NCI-H2107 treated with DMSO at 0.1 percent for 48 hours (cell line): ENCODE results near the gene CAPN1.
"Not testable (repeated sequence)": the region's sequence is repeated elsewhere in the genome, so short reads cannot be mapped to it uniquely, and the experiment has no call there.

Experiments
- DNase-seq: peaks from one replicate; lab custom pipeline; 2025; ENCODE audit not compliant: unreplicated experiment; lab: John Stamatoyannopoulos, UW

The CAPN1 gene

DNA sequence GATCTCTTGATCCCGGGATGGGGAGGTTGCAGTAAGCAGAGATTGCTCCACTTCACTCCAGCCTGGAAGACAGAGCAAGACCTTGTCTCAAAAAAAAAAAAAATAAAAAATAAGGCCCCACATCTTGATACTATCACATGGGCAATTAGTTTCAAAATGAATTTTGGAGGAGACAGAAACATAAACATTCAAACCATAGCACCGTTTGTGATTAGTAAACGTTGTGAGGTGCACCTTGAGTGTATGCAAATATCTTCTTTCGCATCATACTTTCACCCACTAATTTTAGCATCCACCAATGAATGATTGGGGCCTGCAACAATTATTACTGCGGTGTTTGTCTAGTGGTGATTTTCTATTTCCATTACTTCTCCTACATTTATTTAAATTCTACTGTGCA lies 22.7 kb upstream of the CAPN1 start:
- no peak for DNase-seq

DNA sequence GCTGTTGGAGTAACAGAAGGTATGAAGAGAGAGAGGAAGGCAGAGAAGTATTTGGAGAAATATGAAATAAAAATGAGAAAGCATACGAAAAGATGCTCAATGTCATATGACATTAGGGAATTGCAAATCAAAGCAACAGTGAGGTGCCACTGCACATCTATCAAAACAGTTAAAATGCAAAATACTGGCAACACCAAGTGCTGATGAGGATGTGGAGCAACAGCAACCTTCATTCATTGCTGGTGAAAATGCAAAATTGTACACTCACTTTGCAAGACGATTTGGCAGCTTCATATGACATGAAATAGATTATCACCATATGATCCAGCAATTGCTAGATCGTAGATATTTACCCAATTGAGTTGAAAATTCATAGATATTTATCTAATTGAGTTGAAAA lies 21.1 kb upstream of the CAPN1 start:
- DNase-seq: no peak

DNA sequence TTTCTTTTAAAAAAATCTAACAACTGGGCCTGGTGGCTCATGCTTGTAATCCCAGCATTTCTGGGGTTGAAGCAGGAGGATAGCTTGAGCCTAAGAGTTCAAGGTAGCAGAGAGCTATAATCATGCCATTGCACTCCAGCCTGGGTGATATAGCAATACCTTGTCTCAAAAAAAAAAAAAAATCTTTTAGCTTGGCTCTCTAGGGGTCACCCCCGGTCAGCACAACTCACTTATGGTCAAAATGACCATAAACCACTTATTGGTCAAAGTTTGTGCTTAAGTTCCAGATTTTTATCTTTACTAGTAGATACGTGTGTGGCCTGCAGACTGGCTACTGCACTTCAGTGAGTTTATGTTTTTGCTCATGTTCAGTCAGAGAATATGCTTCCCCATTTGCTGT lies 18.0 kb upstream of the CAPN1 start:
- DNase-seq: no peak

DNA sequence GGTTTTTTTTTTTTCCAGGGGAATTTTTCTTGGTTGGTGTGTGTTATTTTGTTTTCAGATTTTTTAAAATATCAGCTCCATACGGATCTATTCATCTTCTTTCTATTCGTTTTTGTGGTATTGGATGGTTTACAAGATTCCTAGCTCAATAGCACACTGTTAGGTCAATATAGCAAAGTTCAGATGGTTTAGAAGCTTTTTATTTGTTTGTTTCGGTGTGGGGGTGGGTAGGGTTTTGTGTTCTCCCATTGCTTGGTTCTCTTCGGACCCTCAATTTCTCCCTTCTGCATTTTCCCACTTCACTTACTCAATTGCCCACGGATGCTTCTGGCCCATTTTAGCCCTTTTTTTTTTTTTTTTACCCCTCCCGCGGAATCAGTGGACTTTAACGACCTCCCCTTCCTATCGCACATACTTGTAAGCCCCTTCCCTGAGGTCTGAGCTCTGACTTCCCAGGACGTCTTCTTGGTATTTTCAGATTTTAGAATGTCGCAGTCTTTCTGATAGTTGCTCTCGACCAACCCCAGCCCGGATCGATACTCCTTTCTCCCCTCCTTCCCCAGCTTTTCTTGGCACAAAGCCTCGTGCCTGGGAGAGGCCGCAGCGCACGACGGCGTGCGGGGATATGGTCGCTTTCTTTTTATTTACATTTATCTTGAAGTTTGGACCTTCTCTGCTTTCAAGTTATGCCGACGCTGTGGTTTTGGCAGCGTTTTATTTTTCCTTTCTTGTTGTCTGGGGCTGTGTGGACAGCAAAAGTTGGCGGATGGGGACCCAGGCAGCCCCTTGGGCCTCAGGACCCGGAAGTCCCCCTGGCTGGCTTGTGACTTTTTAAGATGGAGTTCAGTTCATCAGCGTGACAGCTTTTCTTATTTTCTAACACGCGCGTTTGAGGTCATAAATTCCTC lies 16.1 kb upstream of the CAPN1 start:
- no peak for DNase-seq

DNA sequence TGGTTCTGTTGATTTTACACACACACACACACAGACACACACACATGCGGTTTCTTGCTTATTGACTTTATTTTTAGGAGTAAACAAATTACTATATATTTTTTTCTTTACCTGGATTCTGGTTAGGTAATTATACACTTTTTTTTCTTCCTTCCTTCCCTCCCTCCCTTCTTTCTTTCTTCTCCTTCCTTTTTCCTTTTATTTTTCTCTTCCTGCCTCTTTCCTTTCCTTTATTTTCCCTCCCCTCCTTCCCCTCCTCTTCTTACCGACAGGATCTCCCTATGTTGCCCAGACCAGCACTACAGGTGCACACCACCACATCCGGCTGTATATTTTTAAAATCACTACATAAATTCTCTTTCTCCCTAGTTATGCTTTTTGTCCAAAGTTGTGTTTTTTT lies 14.8 kb upstream of the CAPN1 start:
- DNase-seq: no peak

DNA sequence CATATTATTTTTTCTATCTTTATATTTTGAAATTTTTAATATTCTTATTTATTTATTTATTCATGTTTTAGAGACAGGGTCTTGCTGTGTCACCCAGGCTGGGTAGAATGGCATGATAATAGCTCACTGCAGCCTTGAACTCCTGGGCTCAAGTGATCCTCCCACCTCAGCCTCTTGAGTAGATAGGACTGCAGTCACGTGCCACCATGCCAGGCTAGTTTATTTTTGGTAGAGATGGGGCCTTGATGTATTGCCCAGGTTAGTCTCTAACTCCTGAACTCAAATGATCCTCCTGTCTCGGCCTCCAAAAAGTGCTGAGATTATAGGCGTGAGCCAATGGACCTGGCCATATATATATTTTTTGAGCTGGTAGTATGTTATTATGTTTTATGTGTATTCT lies 14.1 kb upstream of the CAPN1 start:
- no peak for DNase-seq

DNA sequence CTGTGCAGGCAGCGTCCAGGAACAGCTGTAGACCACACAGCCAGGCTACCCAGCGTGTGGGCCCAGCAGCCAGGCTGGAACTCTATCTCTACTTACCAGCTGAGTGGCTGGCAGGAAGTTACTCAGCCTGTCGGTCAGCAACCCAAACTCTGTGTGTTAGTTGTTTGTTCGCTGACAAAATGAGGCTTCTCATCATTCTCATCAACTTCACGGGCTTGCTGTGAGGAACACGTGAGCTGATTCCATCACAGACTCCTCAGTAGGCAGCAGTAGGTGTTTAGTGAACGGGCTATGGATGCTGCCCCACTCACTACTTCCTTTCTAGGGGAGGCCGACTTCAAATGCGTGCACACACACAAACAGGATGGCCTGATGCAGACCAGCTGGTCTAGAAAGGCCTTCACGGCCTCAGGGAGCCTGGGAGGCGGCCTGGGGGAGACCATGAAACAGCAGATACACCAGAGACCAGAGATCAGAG lies 12.5 kb upstream of the CAPN1 start:
- DNase-seq: no peak

DNA sequence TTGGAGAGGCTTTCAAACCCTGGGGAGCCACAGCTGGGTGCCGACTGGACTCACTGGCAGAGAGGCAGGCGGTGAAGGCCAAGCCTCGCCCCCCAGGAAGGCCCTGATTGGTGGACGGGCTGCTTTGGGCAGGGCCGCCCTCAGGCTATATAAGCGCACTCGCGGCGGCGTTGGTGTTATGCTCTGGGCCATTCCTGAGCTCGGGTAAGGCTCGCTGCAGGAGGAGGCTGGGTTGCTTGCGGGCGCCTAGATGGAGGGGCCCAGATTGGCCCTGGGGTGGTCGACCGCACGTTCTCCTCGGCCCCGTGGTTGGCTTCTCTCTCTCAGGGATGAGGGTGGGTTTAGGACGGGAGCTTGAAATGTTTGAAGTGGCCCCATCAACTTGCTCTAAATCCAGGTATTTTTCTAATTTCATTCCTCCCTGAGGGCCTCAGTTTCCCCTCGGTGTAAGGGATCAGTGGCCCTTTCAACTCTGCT lies 11.6 kb upstream of the CAPN1 start, which contains the start of gene SPDYC:
TSS of gene SPDYC (plus strand) at position 176 of the 477 bp plus-strand sequence. CDS start 1,125 bp downstream, outside the sequence.
- DNase-seq: no peak

DNA sequence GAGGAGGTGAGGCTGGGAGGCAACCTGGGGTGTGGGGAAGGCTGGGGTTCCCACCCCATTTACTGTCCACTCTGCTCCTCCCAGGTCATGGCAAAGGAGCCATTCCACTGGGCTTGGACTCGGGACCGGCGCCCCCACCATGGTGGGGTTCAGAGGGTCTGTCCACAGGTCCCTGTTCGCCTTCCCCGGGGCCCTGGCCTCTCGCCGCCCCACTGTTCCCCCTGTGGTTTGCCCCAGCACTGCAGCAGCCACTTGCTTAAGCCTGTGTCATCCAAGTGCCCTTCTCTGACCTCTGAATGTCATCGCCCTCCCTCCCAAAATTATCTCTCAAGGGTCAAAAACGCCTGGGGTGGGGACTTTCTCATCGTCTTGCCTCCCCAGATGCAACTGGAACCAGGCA lies 9.1 kb upstream of the CAPN1 start:
- no peak for DNase-seq

DNA sequence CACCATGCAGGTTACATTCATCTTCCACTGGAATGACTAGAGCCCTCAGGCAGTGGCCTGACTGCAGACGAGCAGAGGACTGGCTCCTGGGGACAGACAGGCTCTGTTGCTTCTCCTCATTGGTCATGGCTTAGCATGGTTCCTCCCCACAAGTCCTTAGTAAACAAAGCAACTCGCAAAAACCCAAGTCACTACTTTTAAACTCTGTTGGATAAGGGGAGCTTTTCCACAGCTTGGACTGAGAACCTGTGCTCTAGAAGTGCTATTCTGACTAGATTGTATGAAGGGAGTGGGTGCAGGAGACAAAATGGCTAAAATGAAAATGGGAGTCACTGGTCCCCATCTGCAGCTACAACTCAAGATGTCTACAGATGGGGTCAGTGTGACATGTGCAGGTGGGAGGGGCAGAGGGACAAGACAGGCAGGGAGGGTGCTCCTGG lies 7.1 kb upstream of the CAPN1 start:
- DNase-seq: not testable (repeated sequence)

DNA sequence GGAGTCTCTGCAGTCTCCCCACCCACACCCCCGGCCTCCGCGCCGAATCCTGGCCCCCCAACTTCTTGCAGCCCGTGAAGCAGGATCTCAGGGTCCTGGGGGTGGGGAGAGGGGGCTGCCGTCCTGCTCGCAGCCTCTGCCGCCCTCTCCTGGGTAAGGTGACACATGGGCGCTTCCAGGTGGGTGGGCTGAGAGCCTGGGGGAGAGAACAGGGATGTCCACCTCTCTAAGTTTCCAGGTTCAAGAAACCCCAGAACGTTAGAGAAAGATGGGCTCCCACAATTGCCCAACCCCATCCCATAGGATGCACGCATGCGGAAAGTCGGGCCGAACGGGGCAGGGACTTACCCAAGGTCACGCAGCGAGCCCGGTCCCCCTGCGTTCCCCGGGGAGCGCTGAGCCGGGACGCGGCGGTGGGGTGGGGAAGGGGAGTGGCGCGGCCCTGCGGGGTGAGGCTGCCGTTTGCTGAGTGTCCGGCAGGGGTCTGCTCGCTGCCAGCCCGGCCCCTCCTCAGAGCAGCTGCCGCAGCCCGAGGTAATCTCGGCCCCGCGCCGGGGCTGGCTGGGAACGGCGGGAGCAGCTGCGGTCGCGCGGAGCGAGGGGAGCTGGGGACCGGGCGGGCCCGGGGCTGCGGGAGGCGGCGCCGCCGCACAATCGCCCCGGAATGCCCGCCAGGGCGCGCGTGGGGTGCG lies 705 bp upstream of the CAPN1 start:
- DNase-seq: no peak

DNA sequence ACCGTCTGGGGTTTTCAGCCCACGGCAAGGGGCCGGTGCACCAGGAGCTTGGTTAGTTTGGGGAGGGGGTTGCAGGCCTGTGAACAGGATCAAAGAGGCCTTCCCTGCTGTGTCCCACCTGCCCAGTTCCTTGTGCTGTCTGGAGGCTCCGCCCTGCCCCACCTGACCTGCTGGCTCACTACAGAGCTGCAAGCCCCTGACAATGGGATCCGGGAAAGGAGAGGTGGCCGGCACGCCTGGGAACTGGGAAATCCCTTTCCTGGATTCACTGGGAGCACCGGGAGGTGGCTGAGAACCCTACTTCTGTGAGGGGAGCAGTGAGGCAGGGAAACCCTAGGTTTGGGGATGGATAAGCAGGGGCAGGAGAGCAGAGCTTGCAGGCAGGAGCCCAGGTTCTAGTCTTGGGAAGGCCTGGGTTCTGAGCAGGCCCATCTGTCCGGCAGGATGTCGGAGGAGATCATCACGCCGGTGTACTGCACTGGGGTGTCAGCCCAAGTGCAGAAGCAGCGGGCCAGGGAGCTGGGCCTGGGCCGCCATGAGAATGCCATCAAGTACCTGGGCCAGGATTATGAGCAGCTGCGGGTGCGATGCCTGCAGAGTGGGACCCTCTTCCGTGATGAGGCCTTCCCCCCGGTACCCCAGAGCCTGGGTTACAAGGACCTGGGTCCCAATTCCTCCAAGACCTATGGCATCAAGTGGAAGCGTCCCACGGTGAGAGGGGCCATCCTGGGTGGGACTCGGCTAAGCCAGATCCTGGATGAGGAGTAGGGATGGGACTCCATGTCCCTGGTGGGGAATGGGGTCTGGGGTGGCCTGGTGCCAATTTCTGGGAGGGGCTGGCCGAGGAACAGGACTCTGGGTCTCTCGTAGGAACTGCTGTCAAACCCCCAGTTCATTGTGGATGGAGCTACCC lies 786 bp downstream of the CAPN1 start:
- DNase-seq: no peak

DNA sequence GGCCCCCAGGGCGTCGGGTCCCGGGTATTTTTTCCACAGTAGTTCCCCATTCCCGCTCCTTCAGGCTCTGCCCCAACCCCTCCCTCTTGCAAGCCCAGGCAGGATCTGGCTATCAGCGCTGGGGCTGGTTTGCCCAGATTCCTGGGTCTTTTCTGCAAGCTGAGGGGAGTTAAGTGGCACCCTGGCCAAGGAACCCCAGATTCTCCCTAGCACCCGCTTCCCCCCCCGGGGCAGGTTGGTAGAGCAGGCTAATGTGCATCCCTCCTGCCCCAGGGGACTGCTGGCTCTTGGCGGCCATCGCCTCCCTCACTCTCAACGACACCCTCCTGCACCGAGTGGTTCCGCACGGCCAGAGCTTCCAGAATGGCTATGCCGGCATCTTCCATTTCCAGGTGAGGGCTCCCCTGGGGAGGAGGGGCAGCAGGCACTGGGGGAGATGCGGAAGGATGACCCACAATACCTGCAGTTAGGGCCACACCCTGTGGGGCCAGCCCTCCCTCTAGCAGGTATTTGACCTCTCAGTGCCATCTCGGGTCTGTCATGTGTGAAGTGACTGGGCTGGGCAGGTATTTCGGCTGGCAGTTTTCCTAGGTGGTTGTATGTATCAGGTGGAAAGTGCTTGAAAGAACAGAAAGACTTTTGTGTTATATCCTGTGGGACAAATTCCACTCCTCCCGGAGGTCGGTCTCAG lies 1.6 kb downstream of the CAPN1 start:
- DNase-seq: peak; percentile 53

DNA sequence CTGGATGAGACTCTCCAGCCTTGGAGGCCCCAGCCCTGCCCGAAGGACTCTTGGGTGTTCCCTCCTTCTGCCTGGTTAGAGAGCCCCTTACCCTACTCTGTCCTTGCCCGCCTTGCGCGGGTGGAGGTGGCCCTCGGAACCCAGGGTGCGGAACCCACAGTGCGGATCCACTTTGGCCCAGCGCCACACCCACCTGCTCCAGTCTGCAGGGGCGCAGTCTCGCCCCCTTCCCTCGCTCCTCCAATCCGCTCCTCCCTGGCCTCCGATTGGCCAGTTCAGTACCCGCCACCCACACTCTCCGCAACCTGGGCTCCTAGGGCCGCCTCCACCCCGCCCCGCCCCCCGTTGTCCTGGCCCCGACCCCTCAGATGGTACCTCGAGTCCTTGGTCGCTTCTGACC lies 2.4 kb downstream of the CAPN1 start:
- DNase-seq: no peak

DNA sequence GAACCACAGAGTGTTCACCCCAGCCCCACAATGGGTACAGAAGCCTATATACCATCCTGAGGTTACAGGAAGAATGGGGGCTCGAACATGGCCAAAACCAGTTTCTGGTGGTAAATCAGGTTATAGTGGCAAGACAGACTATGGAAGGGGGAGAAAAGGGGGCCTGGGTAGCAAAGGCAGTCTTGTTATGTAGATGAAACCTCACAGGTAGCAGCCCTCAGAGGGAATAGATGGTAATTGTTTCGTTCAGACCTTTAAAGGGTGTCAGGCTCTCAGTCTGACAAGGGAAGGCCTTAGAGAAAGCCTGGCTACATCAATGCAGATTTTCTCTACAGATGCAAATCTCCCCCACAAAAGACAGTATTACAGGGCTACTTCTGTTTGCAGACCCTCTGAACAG lies 3.4 kb downstream of the CAPN1 start:
- no peak for DNase-seq

DNA sequence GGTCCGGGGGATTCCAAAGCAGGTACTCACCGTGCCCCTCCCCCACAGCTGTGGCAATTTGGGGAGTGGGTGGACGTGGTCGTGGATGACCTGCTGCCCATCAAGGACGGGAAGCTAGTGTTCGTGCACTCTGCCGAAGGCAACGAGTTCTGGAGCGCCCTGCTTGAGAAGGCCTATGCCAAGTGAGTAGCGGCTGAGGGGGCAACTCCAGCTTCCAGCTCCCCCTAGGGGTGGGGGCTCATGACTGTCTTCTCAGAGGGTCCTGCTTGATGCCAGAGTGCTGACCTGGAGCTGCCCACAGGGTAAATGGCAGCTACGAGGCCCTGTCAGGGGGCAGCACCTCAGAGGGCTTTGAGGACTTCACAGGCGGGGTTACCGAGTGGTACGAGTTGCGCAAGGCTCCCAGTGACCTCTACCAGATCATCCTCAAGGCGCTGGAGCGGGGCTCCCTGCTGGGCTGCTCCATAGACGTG lies 4.2 kb downstream of the CAPN1 start:
- DNase-seq: no peak

DNA sequence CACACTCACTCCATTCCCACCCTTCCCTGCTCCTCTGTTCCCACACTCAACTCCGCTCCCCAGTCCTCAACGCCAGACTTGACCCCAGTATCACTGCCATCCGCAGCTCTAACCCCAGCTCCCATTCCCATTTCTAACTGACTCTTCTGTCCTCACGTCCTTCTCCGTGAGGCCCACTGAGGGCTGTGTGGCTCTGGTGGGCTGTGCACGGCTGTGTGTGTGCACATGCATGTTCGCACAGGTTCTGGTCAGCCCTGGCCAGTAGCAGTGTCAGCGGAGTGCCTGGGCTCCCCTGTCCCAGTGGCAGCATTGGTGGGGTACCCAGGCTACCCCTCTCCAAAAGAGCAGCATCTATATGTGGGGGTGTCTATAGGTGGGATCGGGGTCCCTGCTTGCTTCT lies 5.0 kb downstream of the CAPN1 start:
- DNase-seq: no peak

DNA sequence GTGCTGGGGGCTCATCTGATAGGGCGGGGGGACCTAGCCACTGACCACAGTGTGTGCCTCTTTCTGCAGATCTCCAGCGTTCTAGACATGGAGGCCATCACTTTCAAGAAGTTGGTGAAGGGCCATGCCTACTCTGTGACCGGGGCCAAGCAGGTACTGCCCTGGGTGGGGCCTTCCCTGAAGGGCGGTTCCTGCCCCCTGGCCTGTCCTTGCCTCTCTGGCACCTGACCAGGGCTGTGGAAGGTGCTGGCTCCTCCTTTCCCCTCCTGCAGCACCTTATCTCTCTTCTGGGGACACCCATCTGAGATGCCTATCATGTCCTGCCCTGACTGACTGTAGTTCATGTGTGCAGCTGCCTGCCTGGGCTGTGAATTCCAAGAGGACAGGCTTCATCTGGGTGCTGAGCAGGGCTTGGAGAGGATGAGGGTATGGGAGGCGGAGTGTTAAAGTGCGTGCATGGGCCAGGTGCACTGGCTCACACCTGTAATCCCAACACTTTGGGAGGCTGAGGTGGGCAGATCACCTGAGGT lies 5.5 kb downstream of the CAPN1 start:
- DNase-seq: no peak

DNA sequence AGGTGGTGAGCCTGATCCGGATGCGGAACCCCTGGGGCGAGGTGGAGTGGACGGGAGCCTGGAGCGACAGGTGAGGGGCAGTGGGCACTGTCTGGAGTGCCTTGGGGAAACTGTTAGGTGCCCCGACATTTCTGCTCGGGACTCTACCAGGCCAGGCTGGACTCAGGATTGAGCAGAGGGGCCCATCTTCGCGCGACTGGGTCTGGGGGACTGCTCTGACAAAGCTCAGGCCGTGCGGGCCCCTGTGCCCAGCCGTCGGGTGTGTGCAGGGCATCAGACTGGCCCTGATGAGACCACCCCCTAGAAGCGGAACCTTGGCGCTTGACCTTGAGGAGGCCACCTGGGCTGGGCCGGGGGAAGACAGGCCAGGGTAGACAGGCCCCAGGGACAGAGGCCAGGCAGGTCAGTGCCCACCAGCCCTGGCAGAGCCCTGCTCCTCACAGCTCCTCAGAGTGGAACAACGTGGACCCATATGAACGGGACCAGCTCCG lies 6.3 kb downstream of the CAPN1 start:
- no peak for DNase-seq

DNA sequence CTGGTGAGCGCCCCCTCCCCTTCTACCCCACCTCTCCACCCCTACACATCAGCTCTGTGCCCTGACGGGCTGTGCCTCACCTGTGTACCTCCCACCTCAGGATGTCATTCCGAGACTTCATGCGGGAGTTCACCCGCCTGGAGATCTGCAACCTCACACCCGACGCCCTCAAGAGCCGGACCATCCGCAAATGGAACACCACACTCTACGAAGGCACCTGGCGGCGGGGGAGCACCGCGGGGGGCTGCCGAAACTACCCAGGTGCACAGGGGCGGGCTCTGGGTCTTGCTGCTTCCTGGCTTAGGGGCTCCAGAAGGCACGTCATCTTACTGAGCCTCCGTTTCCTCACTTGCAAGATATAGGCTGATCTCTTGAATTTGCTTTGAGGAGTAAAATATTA lies 6.8 kb downstream of the CAPN1 start:
- no peak for DNase-seq
